ENCODE results near the gene LPP. TPM values are rescaled to one million over a fixed set of nuclear protein-coding genes. Genes with fewer than 3 reads are reported as not detected.
A peak's percentile ranks its signal among the peaks of the same experiment; 100 is the strongest.

Gene LPP
- total and polyA plus RNA-seq, 2 of the 4 experiments (the other 2 are of a cell fraction) = 16.0 to 130 TPM

DNA sequence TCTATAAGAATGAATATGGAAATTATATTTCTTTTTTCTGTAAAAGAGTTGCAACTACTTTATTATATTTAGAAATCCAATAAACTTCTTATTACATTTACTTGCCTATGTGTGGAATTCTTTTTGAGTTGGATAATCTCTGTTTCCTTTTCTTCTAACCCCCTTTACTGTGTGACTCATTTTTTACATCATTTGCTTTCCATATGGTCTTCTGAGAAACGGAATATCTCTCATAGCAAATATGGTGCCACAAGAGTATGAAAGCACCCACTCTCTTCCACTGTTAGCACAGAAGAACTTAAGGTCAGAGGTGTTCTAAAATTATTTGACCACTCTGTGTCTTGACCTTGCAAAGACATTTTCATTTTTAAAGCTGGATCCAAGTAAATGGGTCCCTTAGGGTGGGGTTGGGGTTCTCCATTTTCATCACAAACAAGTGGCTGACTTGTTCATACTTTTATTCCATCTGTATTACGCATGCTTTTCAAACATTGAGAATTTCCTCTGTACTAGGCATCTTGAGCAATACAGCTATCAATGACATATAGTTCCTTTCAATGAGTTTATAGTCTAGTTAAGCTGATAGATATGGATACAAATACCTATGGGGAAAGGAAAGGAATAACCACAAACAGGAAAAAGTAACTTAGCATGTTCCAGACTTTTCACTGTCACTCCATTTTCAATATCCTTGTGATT lies 736.8 kb downstream of the LPP start:
- Histone ChIP-seq H4K91ac (ENCODE audit: insufficient read depth, low read depth, low read length) (no peak overlapping the region), H3K79me1 (ENCODE audit: low read depth in 1 of 2, low read length in 2 of 2) (peaks cover 13 to 19% of the 10 kb centered on the region in 2 experiments), H3K14ac (replicated peaks; ENCODE audit: low read depth, low read length) (0 out of 2 replicates have a peak overlapping the region, but pooled peaks have one; percentile 52), H2BK20ac (ENCODE audit: low read depth, low read length) (no peak overlapping the region), H3K4me1 (ENCODE audit: control insufficient read depth, insufficient read depth, low read length) (peaks cover 8% of the 10 kb centered on the region; the same call in 1 of the 2 replicates), H3K36me3 (ENCODE audit: control insufficient read depth, insufficient read depth, low read length) (peaks cover 4% of the 10 kb centered on the region), H2BK5ac (ENCODE audit: low read depth, low read length, poor library complexity, severe bottlenecking) (no peak overlapping the region), H3K9ac (ENCODE audit: low read depth, low read length) (no peak overlapping the region), H3K4me2 (ENCODE audit: low read depth, low read length) (no peak overlapping the region; the same call in 1 of the 2 replicates), H3K18ac (ENCODE audit: low read depth, low read length) (no peak overlapping the region; the same call in 1 of the 2 replicates), H3K9me1 (ENCODE audit: insufficient read depth, low read length) (peaks cover 3% of the 10 kb centered on the region; the same call in 1 of the 2 replicates), H3K4me3 (ENCODE audit: insufficient read depth, low read depth, low read length) (no peak overlapping the region), H3K27ac (ENCODE audit: insufficient read depth, low read length) (no peak overlapping the region), H2AK9ac (replicated peaks; ENCODE audit: low read depth, low read length, poor library complexity) (no peak overlapping the region), H2AFZ (replicated peaks; ENCODE audit: low read length, poor library complexity) (no peak overlapping the region), H2BK15ac (ENCODE audit: low read depth, low read length) (no peak overlapping the region), H4K5ac (ENCODE audit: low read depth, low read length) (no peak overlapping the region; the same call in 1 of the 2 replicates), H3K23ac (ENCODE audit: low read depth, low read length) (no peak overlapping the region), H4K8ac (ENCODE audit: low read depth in 2 of 2, low read length in 2 of 2) (peak overlapping the region in 1 of 2 experiments; percentile 22; a peak in 1 of 4 replicates), H3K27me3 (ENCODE audit: control insufficient read depth, insufficient read depth, low read length) (no peaks in the 10 kb centered on the region), H4K20me1 (ENCODE audit: insufficient read depth, low read length) (no peaks in the 10 kb centered on the region), H3K4ac (ENCODE audit: low read depth, low read length) (no peak overlapping the region), H2AK5ac (ENCODE audit: low read depth, low read length) (no peak overlapping the region), H3K56ac (ENCODE audit: extremely low read depth, insufficient read depth, low read length) (no peak overlapping the region), H2BK120ac (ENCODE audit: low read depth, low read length) (no peak overlapping the region), H3K9me3 (ENCODE audit: control insufficient read depth, insufficient read depth, low read length) (no peaks in the 10 kb centered on the region)
- ChIA-PET POLR2A (ENCODE audit: unreplicated experiment) (no interaction called here), CTCF (interaction anchor here (0.6 to 0.8 kb wide), 3 partner anchors 9 to 162 kb away, joined by 5 to 7 read pairs (median 7); no protein-coding TSS in a partner anchor)
- TF ChIP-seq BHLHE40 (IDR thresholded peaks at IDR 0.05; ENCODE audit: low read depth, low read length) = no peak
- no peak for TF ChIP-seq MAFK (IDR thresholded peaks at IDR 0.05; ENCODE audit: low read depth, low read length)
- no peak for TF ChIP-seq RAD21 (IDR thresholded peaks at IDR 0.05; ENCODE audit: low read length)
- TF ChIP-seq RCOR1 (IDR thresholded peaks at IDR 0.05; ENCODE audit: insufficient replicate concordance, low read length) = no peak
- 0 out of 2 replicates have a peak, but pooled peaks have one; percentile 10 for TF ChIP-seq CEBPB (IDR thresholded peaks at IDR 0.05; ENCODE audit: low read depth, low read length)
- TF ChIP-seq, protein P1, sequence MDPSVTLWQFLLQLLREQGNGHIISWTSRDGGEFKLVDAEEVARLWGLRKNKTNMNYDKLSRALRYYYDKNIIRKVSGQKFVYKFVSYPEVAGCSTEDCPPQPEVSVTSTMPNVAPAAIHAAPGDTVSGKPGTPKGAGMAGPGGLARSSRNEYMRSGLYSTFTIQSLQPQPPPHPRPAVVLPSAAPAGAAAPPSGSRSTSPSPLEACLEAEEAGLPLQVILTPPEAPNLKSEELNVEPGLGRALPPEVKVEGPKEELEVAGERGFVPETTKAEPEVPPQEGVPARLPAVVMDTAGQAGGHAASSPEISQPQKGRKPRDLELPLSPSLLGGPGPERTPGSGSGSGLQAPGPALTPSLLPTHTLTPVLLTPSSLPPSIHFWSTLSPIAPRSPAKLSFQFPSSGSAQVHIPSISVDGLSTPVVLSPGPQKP (IDR thresholded peaks at IDR 0.05; ENCODE audit: borderline replicate concordance, low read depth, low read length) = no peak
- TF ChIP-seq SMC3 (IDR thresholded peaks at IDR 0.05; ENCODE audit: low read depth, low read length) = no peak
- TF ChIP-seq POLR2A (IDR thresholded peaks at IDR 0.05; ENCODE audit: low read depth, low read length) = no peak
- TF ChIP-seq, protein P2, sequence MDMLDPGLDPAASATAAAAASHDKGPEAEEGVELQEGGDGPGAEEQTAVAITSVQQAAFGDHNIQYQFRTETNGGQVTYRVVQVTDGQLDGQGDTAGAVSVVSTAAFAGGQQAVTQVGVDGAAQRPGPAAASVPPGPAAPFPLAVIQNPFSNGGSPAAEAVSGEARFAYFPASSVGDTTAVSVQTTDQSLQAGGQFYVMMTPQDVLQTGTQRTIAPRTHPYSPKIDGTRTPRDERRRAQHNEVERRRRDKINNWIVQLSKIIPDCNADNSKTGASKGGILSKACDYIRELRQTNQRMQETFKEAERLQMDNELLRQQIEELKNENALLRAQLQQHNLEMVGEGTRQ (IDR thresholded peaks at IDR 0.05; ENCODE audit: low read depth, low read length) = no peak
- no peak for TF ChIP-seq CHD1 (IDR thresholded peaks at IDR 0.05; ENCODE audit: low read depth, low read length)
- TF ChIP-seq FOS (IDR thresholded peaks at IDR 0.05; ENCODE audit: low read depth, low read length) = 0 out of 2 replicates have a peak, but pooled peaks have one; percentile 46
- no peak for TF ChIP-seq MXI1 (IDR thresholded peaks at IDR 0.05; ENCODE audit: borderline replicate concordance, low read depth, low read length)
- no peak for TF ChIP-seq MAZ (IDR thresholded peaks at IDR 0.05; ENCODE audit: borderline replicate concordance, low read depth, low read length)
- no peak for TF ChIP-seq CTCF (conservative IDR thresholded peaks at IDR 0.05; ENCODE audit: low read depth, low read length)
- intact Hi-C loops (cut with micrococcal nuclease) = no loop called here
- DNase-seq = peak; percentile 84
- WGBS, 2 experiments (ENCODE audit: extremely low coverage in 2 of 2, insufficient read length in 1 of 2) = no CpG with 5 or more reads among the region's 2 CpGs
- in situ Hi-C loops (cut with MboI; ENCODE audit: low sequenced_read_pairs) = no loop called here
- dilution Hi-C loops (cut with HindIII; ENCODE audit: low sequenced_read_pairs, unreplicated experiment) = no loop called here
- no TSS peak for BruUV-seq (replicated peaks)
- peak; percentile 73 for ATAC-seq (ENCODE audit: low read depth)
